GM12892 (cell line): ENCODE measurements around the gene STARD13.

Experiments used
- POLR2A ChIP-seq: IDR thresholded peaks from 2 replicates; pipeline ENCODE4 v1.6.1; 2011; ENCODE audit warnings: low read depth, low read length, control low read depth
- POLR2AphosphoS5 ChIP-seq: IDR thresholded peaks from 2 replicates; pipeline ENCODE4 v1.6.1; 2011; ENCODE audit warnings: low read depth, low read length, control low read depth

GRCh38 chr13:33138441-33138840 lies 147.1 kb downstream of the STARD13 start:
- no peak for TF ChIP-seq POLR2AphosphoS5
- TF ChIP-seq POLR2A = no peak
